Measurements from ENCODE around the gene RGS11. TPM values are rescaled to one million over a fixed set of nuclear protein-coding genes. Genes with fewer than 3 reads are reported as not detected.

Gene RGS11
- total RNA-seq, 2 donors from 2014 or later: 2.9 to 4.0 TPM

DNA sequence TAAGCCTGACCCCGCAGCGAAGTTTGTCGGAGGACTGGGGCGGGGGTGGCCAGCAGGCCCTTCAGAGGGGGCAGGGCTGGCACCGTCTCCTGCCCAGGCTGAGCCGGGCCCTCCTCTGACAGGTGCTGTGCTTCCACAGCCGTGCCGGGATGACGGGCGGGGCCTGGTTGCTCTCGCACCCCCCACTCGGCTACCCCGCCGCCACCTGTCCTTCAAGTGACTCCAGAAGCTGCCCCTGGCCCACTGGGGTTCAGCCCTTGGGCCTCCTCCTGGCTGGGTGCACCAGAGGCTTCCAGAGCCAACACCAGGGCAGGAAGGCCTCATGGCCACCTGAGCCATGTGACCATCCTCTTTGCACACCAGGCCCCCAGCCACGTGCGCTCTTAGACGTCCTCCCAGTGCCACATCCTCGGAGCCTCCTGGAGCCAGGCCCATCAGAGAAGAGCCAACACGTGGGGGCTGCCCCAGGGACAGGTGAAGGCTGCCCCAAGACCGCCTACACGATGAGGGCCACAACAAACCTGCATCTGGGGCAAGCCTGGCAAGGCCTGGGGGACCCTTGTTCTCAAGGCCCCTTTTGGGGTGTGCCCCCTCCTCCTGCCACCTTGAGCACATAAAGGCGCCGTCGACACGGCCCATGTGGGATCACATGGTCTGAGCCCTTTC is 14.4 kb upstream of the RGS11 start:
- no peaks in the 10 kb centered on the region for H3K4me1 ChIP-seq
- H3K27me3 ChIP-seq: no peaks in the 10 kb centered on the region
- H3K27ac ChIP-seq: no peak overlapping the region
- TF ChIP-seq, protein P1, sequence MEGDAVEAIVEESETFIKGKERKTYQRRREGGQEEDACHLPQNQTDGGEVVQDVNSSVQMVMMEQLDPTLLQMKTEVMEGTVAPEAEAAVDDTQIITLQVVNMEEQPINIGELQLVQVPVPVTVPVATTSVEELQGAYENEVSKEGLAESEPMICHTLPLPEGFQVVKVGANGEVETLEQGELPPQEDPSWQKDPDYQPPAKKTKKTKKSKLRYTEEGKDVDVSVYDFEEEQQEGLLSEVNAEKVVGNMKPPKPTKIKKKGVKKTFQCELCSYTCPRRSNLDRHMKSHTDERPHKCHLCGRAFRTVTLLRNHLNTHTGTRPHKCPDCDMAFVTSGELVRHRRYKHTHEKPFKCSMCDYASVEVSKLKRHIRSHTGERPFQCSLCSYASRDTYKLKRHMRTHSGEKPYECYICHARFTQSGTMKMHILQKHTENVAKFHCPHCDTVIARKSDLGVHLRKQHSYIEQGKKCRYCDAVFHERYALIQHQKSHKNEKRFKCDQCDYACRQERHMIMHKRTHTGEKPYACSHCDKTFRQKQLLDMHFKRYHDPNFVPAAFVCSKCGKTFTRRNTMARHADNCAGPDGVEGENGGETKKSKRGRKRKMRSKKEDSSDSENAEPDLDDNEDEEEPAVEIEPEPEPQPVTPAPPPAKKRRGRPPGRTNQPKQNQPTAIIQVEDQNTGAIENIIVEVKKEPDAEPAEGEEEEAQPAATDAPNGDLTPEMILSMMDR (IDR thresholded peaks at IDR 0.05): no peak
- DNase-seq: no peak
- H3K9ac ChIP-seq (ENCODE audit: low read depth in 2 of 2, low read length in 2 of 2): no peak overlapping the region
- H3K4me3 ChIP-seq: no peak overlapping the region
- intact Hi-C loops (cut with DNase I): no loop called here
- H3K36me3 ChIP-seq: no peaks in the 10 kb centered on the region
- no peaks in the 10 kb centered on the region for H3K9me3 ChIP-seq

DNA sequence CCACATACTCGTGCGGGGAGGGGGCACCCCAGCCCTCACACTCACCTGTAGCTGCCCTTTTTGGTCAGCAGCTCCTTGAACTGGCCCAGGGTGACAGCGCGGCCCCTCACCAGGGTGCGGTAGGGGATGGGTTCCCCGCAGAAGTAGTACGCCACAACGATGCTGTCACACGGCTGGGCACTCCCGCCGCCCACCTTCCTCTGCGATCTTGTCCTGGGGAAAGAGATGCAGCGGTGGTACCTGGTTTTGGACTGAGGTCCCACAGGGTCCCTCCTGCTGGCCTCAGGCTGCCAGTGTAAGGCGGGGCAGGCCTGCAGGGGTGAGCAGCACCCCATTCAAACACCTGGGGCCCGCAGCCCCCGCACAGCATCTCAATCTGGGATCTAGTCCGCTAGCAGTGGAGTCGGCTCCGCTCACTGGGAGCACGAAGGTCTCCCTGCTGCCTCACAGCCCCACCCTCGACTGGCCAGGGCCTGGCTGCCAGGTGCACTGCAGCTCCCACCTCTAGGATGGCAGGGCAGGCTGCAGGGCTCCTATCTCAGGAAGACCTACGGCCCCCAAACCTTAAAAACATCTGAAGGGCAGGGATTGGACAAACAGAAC is 13.8 kb upstream of the RGS11 start:
- no peak overlapping the region for H3K27ac ChIP-seq
- H3K36me3 ChIP-seq: no peaks in the 10 kb centered on the region
- no peak overlapping the region for H3K9ac ChIP-seq (ENCODE audit: low read depth in 2 of 2, low read length in 2 of 2)
- TF ChIP-seq, protein P1 (IDR thresholded peaks at IDR 0.05): no peak
- no peak for DNase-seq
- no peaks in the 10 kb centered on the region for H3K4me1 ChIP-seq
- intact Hi-C loops (cut with DNase I): no loop called here
- H3K9me3 ChIP-seq: no peaks in the 10 kb centered on the region
- no peak overlapping the region for H3K4me3 ChIP-seq
- H3K27me3 ChIP-seq: no peaks in the 10 kb centered on the region

DNA sequence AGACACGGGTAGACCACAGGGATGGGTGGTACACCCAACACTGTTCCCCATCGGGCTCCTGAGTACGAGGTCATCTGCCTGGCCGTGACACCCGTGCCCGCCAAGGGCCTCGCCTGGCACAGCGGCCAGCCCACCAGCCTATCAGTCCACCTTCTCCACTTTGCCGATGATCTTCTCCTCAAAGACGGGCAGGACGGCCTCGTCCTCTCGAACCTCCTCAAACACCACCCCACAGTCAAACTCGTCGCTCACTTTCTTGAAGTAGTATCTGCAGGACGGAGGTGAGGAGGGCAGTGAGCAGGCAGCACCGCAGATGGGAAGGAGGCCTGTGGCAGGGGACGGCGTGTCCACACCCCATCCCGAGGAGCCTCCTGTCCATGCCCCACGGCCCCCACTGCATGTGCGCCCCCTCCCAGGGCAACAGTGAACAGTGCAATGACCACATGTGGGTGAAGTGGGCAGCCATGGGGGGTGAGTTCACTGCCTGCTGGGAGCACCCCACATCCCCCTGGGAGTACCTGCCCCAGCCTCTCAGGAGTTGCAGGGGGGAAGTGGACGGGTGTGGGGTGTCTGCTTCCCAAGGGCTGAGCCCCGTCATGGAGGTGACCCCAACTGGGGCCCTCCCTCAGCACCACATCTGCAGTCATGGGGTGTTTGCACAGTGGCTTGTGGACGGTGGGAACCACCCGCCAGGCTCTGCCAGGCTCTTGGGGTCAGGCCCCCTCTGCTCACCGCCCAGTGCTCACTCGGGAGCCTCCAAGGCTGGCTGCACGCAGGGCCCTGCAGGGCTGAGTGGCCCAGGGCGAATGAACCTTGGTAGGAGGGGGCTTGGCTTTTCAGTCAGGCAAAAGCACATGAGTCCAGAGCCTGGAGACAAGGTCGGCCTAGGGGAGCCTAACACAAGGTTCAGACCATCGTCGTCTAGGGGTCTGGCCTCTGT is 12.5 kb upstream of the RGS11 start:
- TF ChIP-seq, protein P1 (IDR thresholded peaks at IDR 0.05): no peak
- no peak for DNase-seq
- Histone ChIP-seq H3K36me3 (no peaks in the 10 kb centered on the region), H3K27me3 (no peaks in the 10 kb centered on the region), H3K4me1 (no peaks in the 10 kb centered on the region), H3K27ac (no peak overlapping the region), H3K9ac (ENCODE audit: low read depth in 2 of 2, low read length in 2 of 2) (no peak overlapping the region), H3K4me3 (no peak overlapping the region), H3K9me3 (no peaks in the 10 kb centered on the region)
- intact Hi-C loops (cut with DNase I): no loop called here

- H3K27ac ChIP-seq: no peak overlapping the region
- TF ChIP-seq, protein P1 (IDR thresholded peaks at IDR 0.05): no peak
- no peaks in the 10 kb centered on the region for H3K36me3 ChIP-seq
Observed at GRCh38 chr16:287298-287811, 11.6 kb upstream of the RGS11 start.

GRCh38 chr16:286491-287297 is 10.9 kb upstream of the RGS11 start:
- H3K27ac ChIP-seq: no peak overlapping the region

More at GRCh38 chr16:287298-287811, 11.6 kb upstream of the RGS11 start:
- Histone ChIP-seq H3K9me3 (no peaks in the 10 kb centered on the region), H3K9ac (ENCODE audit: low read depth in 2 of 2, low read length in 2 of 2) (no peak overlapping the region), H3K4me1 (no peaks in the 10 kb centered on the region), H3K4me3 (no peak overlapping the region), H3K27me3 (peaks cover 2% of the 10 kb centered on the region)
- intact Hi-C loops (cut with DNase I): no loop called here
- no peak for DNase-seq

More at GRCh38 chr16:286491-287297, 10.9 kb upstream of the RGS11 start:
- H3K27me3 ChIP-seq: peaks cover 9% of the 10 kb centered on the region
- TF ChIP-seq, protein P1 (IDR thresholded peaks at IDR 0.05): no peak
- no peak overlapping the region for H3K9ac ChIP-seq (ENCODE audit: low read depth in 2 of 2, low read length in 2 of 2)
- H3K36me3 ChIP-seq: no peaks in the 10 kb centered on the region
- DNase-seq: no peak
- H3K4me1 ChIP-seq: no peaks in the 10 kb centered on the region
- H3K9me3 ChIP-seq: no peaks in the 10 kb centered on the region
- intact Hi-C loops (cut with DNase I): no loop called here
- H3K4me3 ChIP-seq: no peak overlapping the region
